ENCODE measurements around the gene CELSR1. TPM values are rescaled to one million over a fixed set of nuclear protein-coding genes. Genes with fewer than 3 reads are reported as not detected.

The CELSR1 gene
- total RNA-seq, 1 donor from 2014 or later, result 32.9 TPM

GRCh38 chr22:46368422-46368821 is 169.0 kb downstream of the CELSR1 start:
- Histone ChIP-seq H3K27me3 (no peaks in the 10 kb centered on the region), H3K4me3 (no peak overlapping the region), H3K36me3 (peaks cover 0 to 8% of the 10 kb centered on the region in 2 donors), H3K9me3 (no peaks in the 10 kb centered on the region), H3K27ac (no peak overlapping the region), H3K4me1 (peaks cover 4% of the 10 kb centered on the region)
- DNase-seq (ENCODE audit: extremely low spot score in 2 of 2), result no peak
- intact Hi-C loops (cut with DNase I), result no loop called here
- TF ChIP-seq POLR2A (IDR thresholded peaks at IDR 0.05) (no peak), POLR2AphosphoS5 (IDR thresholded peaks at IDR 0.05; ENCODE audit: insufficient read depth in 1 of 2, low read depth in 1 of 2) (no peak)
- TF ChIP-seq, protein P1, sequence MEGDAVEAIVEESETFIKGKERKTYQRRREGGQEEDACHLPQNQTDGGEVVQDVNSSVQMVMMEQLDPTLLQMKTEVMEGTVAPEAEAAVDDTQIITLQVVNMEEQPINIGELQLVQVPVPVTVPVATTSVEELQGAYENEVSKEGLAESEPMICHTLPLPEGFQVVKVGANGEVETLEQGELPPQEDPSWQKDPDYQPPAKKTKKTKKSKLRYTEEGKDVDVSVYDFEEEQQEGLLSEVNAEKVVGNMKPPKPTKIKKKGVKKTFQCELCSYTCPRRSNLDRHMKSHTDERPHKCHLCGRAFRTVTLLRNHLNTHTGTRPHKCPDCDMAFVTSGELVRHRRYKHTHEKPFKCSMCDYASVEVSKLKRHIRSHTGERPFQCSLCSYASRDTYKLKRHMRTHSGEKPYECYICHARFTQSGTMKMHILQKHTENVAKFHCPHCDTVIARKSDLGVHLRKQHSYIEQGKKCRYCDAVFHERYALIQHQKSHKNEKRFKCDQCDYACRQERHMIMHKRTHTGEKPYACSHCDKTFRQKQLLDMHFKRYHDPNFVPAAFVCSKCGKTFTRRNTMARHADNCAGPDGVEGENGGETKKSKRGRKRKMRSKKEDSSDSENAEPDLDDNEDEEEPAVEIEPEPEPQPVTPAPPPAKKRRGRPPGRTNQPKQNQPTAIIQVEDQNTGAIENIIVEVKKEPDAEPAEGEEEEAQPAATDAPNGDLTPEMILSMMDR (IDR thresholded peaks at IDR 0.05), result no peak

DNA sequence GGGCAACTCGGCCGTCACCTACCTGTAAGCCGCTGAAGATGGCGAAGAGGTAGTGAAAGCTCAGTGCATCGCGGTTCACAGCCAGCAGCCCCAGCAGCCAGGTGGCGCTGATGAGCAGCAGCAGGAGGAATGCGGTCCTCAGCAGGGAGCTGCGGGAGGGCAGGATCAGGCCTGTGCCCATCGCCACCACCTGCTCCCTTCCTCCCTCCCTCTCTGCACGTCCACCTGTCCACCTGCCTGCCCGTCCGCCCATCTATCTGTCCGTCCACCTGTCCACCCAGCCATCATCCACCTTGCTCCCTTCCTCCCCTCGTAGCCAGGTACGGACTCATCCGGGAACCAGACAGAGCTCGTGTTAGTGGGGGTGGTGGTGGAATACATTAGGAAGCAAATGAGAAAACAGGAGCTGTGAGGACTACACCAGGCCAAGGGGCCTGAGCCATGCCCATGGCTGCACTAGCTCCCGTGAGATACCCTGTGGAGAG is 169.7 kb downstream of the CELSR1 start:
- Histone ChIP-seq H3K9me3 (no peaks in the 10 kb centered on the region), H3K4me1 (no peaks in the 10 kb centered on the region), H3K4me3 (no peak overlapping the region), H3K27ac (no peak overlapping the region), H3K27me3 (no peaks in the 10 kb centered on the region), H3K36me3 (peaks cover 0 to 8% of the 10 kb centered on the region in 2 donors)
- no peak for TF ChIP-seq POLR2AphosphoS5 (IDR thresholded peaks at IDR 0.05; ENCODE audit: insufficient read depth in 1 of 2, low read depth in 1 of 2)
- TF ChIP-seq, protein P1 (IDR thresholded peaks at IDR 0.05), result peak; percentile 60 to 85 (median 67)
- no peak for TF ChIP-seq POLR2A (IDR thresholded peaks at IDR 0.05)
- intact Hi-C loops (cut with DNase I), result no loop called here
- DNase-seq (ENCODE audit: extremely low spot score in 2 of 2), result no peak

GRCh38 chr22:46366801-46367706 is 170.4 kb downstream of the CELSR1 start:
- Histone ChIP-seq H3K36me3 (peaks cover 0 to 8% of the 10 kb centered on the region in 2 donors), H3K27me3 (no peaks in the 10 kb centered on the region), H3K27ac (no peak overlapping the region), H3K4me3 (no peak overlapping the region), H3K4me1 (no peaks in the 10 kb centered on the region), H3K9me3 (no peaks in the 10 kb centered on the region)
- no peak for TF ChIP-seq POLR2A (IDR thresholded peaks at IDR 0.05)
- TF ChIP-seq POLR2AphosphoS5 (IDR thresholded peaks at IDR 0.05; ENCODE audit: insufficient read depth in 1 of 2, low read depth in 1 of 2), result no peak
- TF ChIP-seq, protein P1 (IDR thresholded peaks at IDR 0.05), result no peak
- intact Hi-C loops (cut with DNase I), result no loop called here
- DNase-seq (ENCODE audit: extremely low spot score in 2 of 2), result no peak

DNA sequence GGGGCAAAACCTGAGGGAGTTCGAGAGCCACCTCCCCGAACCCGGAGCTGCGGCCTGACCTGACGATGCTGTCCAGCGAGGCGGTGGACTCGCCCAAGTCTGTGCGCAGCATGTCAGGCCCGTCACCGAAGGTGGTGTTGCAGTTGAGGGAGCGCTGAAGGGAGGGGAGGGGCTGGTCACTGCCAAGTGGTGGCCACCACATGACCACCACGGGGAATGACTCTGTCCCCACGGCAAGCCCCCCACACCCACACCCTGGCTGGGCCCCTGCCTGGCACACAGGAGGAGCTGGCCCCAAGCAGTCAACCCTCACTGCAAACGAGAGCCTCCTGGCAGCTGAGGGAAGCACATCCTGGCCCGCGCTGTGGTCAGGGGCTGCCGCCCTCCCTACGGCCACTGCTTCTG is 171.1 kb downstream of the CELSR1 start:
- Histone ChIP-seq H3K27me3 (no peaks in the 10 kb centered on the region), H3K9me3 (no peaks in the 10 kb centered on the region), H3K4me3 (no peak overlapping the region), H3K27ac (no peak overlapping the region), H3K36me3 (peaks cover 0 to 8% of the 10 kb centered on the region in 2 donors), H3K4me1 (no peaks in the 10 kb centered on the region)
- TF ChIP-seq POLR2A (IDR thresholded peaks at IDR 0.05), result no peak
- DNase-seq (ENCODE audit: extremely low spot score in 2 of 2), result no peak
- intact Hi-C loops (cut with DNase I), result no loop called here

DNA sequence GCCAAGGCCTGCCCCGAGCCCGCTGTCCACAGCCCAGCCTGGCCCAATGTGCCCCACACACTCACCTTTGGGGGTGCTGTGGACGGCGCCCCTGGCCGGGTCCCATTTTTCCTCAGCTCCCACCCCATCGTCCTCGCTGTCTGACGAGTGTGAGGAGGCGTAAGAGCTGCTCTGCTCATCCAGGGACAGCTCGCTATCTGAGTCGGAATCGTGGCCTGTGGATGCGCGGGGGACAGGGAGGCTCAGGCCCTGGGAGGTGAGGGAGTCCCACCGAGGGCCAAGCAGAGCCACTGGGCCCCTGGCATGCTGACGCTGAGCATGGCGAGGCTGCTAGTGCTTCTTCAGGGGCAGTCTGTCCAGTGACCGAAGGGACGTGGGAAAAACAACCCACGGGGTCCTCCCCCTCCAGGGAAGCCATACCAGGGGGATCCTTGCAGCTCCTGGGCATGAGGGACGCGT is 172.2 kb downstream of the CELSR1 start:
- Histone ChIP-seq H3K9me3 (no peaks in the 10 kb centered on the region), H3K36me3 (peaks cover 0 to 8% of the 10 kb centered on the region in 2 donors), H3K4me3 (no peak overlapping the region), H3K4me1 (no peaks in the 10 kb centered on the region), H3K27ac (no peak overlapping the region), H3K27me3 (no peaks in the 10 kb centered on the region)
- TF ChIP-seq POLR2AphosphoS5 (IDR thresholded peaks at IDR 0.05; ENCODE audit: insufficient read depth in 1 of 2, low read depth in 1 of 2) (no peak), POLR2A (IDR thresholded peaks at IDR 0.05) (no peak)
- TF ChIP-seq, protein P1 (IDR thresholded peaks at IDR 0.05), result no peak
- intact Hi-C loops (cut with DNase I), result no loop called here
- no peak for DNase-seq (ENCODE audit: extremely low spot score in 2 of 2)

All from vagina (tissue), 2 donors.